HG03460 (cell line): Measurements from ENCODE around the gene GRAMD2B.
"Not testable (repeated sequence)": the region's sequence is repeated elsewhere in the genome, so short reads cannot be mapped to it uniquely, and the experiment has no call there.

ENCODE experiments used
- ATAC-seq: cut with Tn5 transposase; IDR thresholded peaks from one replicate; pipeline ENCODE4 v1.9.1; 2021; ENCODE audit not compliant: unreplicated experiment

Gene GRAMD2B

DNA sequence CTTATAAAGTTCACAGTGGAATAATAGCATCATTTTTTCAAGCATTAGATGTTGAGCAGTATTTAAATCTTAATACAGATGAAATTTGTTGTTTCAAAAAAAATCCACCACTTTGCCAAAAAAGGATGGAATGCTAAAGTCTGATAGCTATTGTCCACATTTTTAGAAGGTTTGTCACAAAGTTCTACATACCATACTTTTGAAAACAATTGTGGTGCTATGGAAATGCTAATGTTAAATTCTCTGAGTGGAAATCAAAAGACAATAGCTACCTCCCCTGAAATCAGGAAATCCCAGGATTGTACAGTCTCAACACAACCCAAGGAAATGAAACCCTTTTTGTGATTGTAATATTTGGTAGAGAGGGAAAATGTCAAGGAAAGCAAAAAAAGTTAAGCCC, 19.3 kb upstream of the GRAMD2B start:
- ATAC-seq: no peak

DNA sequence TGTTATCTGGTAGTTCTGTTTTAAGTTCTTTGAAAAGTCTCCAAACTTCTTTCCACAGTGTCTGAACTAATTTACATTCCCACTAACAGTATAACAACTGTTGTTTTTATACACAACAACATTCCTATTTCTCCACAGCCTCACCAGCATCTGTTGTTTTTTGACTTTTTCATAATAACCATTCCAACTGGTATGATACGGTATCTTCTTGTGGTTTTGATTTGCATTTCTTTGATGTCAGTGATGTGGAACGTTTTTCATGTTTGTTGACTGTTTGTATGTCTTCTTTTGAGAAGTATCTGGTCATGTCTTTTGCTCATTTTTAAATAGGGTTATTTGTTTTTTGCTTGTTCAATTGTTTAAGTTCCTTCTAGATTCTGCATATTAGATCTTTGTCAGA, 12.6 kb upstream of the GRAMD2B start:
- ATAC-seq: no peak

DNA sequence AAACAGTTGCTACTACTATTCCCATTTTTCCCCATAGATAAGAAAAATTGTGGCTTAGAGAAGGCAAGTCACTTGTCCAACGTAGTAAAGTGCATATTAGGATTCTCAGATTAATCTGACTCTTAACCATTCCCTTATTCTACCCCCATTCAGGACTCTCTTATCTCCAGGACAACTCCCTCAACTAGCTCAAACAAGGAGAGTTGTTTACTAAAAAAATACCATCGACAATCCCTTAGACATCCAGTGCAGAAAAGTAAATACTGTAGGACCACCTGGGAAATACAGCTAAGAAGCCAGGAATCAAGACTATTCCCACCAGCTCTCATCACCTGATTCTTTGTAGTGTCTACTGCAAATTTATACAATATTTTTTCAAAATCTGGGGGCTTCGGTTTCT, 9.4 kb upstream of the GRAMD2B start:
- no peak for ATAC-seq

DNA sequence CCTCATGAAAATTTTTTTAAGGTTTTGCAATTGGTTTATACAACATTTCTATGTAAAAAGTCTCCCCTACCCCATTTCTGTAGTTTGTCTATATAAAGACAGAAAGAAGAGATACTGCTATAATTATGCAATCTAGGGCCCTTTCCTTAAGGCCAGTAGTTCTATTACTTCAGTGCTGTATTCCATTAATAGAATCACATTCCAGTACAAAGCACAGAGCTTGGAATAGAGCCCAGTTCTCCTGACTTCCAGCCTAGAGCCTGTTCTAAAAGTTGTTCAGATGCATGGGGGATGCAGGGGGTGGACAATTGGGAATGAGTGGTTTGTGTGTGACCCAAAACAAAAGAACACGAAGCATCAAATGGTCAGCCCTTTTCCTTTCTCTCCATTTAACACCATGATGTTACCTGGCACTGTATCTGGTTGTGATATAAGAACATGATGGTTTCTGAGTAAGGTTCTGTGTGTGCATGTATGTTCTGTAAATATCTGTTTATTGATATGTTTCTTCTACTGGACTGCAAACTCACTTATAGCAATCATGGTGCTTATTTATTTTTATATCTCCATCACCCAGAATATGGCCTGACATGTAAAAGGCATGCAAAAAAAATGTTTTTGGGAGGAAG, 8.2 kb upstream of the GRAMD2B start:
- no peak for ATAC-seq

DNA sequence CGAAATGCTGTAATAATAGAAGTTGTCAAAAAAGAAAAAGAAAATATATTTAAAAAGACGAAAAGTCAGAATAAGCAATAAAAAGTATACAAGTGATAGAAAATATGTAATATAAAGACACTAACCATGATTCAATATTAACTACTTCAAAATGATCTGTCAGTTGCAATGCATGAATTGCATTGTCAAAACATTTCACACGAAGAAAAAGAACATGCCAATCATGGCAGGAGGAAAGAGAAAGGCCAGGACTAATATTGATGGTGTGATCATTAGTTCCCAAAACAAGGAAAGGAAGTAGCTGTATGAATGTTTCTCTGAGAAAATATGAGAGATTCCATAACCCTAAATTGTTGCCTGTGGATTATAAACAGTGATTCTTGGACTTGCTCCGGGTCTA, 7.4 kb upstream of the GRAMD2B start:
- ATAC-seq: no peak

DNA sequence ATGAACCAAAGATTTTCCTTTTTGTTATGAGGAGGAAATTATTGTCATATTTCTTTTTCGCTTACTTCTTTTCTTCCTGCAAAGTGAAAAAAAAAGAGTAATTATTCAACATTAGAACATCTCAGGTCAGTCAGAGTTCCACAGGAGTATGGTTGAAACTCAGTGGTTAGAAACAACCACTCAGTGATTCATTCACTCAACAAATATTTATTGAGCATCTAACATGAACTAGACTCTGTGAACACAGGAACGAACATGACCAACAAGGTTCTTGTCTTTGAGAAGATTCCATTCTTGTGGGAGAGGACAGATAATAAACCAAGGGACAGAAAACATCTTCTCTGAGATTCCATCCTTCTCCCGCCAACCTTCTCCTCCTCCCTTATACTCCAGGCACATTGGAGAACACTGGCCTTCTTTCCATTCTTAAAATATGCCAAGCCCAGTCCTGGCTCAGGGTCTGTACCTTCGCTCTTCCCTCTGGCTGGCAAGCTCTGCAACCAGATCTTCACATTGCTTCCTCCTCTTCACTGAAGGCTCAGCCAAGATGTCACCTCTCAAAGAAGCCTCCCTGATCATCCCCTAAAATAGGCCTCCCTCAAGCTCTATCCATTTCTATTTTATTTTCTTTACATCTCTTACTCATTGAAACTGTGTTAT, 6.8 kb upstream of the GRAMD2B start:
- no peak for ATAC-seq

DNA sequence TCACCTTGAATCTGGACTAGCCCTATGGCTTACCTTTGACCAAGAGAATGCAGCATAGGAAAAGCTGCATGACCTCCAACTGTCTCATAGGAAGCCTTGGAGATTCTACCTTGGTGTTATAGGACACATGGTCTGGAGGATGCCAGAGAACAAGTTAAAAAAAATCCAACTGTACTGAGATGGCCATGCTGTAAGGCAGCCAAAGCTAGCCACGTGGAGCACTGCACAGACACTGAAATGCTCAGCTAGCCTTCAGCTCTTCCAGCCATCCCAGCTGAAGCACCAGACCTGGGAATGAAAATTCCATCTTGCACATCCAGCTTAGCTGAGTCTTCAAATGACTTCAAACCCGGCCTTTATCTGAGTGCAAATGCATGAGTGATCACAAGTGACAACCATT, 6.0 kb upstream of the GRAMD2B start:
- ATAC-seq: no peak

DNA sequence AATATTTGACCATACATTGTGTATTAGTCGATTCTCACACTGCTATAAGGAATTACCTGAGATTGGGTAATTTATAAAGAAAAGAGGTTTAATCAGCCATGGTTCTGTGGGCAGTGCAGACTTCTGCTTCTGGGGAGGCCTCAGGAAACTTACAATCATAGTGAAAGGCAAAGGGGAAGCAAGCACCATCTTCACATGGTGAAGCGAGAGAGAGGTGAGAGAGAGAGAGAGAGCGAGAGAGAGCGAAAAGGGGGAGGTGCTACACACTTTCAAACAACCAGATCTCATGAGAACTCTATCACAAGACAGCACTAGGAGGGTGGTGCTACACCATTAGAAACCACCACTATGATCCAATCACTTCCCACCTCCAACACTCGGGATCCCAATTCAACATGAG, 4.1 kb upstream of the GRAMD2B start:
- ATAC-seq: no peak

DNA sequence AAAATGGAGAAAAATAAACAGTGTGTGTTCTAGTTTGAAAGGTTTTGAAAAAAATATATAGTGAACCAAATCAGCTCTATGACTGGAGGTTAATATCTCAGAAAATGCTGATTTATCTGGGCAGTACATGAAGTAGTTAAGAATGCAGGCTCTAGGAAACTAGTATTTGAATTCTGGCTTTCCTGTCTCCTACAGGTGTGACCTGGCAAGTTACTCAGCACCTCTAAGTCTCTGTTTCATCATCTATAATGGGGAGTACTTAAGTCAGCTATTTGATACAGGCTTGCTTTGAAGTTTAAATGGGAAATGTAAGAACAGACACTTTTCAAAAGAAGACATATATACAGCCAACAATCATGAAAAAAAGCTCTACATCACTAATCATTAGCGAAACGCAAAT, 5.2 kb downstream of the GRAMD2B start:
- ATAC-seq: no peak

DNA sequence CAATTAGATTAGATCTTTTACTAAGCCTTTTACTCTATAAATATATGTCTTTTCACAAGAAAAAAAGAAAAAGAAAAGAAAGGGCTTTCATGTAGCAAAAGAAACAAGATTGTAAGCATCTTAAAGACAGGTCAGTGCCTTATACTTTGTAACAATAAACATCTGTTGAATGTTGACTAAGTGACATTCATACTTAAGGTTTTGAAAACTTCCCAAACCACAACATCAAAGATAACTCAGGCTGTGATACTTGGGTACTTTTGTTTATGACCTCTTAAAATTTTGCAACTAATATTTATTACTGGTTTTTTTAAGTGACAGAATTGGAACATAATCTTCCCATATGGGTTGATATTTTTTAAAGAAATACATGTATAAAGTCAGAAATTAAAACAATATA, 7.4 kb downstream of the GRAMD2B start:
- ATAC-seq: no peak

DNA sequence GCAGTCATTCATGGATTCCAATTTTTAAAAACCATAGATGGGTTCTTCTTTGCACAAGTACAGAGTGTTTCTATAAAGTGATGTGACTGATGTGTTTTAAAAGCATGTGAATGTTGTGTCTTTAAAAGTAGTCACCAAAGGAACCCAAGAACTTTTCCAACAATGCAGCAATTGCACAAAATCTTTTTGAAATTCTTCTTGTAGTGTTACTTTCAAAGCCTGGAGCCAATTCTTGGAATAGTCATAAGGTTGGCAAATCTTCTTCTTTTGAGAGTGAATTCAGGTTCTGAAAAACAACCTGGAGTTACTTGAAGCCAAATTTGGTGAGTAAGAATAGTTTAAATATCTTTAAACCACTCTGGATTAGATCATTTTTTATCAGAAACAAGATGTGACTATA, 10.5 kb downstream of the GRAMD2B start:
- ATAC-seq: no peak

DNA sequence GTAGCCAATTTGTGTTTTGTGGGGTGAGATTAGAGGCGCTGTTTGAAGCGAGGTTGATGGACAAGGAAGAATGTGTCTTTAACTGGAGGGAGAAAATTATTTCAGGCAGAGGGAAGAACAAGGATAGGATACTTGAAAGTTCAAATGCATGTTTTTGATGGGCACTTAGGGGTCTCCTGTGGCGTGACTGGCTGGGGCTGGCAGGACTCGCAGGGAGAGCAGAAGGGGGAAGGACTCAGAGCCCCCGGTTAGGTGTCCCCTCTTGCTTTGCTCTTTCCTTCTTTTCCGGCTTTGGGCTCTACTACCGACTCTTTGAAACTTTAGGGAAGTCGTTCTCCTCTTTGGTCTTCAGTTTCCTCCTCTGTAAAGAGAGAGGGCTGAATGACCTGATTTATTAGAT, 12.1 kb downstream of the GRAMD2B start:
- no peak for ATAC-seq

DNA sequence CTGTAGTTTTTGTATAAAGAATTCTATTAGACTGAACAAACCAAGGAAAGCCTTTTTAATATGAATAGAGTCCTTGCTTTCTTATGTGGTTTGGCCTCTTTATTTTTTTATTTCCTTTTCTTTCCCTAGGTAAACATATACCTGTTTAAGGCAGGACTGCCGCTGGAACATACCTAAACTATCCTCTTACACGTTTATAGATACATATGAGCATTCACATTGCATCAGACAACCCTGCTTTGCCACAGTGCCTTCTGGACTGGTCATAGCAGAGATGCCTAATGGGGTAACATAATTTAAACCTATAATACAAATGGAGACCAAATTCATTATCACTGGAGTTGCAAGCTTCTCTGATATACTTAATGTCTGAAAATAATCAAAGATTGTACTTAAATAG, 12.5 kb downstream of the GRAMD2B start:
- ATAC-seq: no peak

DNA sequence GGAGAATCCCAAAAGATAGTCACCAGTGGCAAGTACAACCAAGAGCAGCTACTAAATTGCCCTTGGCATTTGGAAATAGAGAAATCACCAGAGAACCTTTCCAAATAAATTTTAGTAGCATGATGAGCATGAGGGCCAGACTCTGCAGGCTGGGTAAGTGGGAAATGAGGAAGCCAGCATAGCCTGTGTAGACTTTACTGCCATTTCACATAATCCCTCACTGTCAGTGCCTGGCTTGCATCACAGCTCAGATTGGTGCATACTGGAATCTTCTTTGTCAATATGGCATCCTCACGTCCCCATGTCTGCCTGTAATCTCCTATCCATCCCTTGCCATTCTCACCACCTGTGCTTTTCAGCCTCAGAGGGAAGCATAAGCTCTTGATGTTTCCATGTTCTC, 14.5 kb downstream of the GRAMD2B start:
- no peak for ATAC-seq

DNA sequence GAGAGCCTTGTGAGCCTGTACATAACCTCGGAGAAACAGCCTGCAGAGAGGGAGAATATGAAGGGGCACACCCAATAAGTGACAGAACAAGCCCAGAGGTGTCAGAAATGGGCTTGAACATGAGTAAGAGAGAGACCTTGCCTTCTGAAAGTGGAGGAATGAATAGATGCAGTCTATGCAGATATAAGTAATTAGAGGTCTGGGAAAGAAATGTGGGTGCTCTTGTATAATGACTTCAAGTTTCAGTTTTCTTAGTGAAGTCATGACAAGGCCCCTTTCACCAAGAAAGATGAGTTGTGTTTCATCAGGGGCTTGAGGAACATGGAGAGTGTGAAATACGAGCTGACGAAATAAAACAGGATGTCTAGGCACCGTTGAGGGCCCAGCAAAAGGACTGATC, 15.1 kb downstream of the GRAMD2B start:
- peak; percentile 76 for ATAC-seq

DNA sequence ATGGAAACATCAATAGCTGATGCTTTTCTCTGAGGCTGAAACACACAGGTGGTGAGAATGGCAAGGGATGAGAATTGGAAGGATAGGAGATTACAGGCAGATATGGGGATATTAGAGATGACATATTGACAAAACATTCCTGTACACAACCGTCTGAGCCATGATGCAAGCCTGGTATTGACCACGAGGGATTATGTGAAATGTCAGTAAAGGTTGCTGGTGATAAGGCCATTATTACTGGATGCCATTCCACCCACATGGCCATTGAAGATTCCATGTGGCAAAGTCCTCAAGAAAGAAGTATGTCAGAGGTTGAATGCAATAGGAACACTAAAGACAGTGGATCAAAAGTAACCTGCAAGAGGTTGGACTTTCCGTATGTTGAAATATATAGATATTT, 15.7 kb downstream of the GRAMD2B start:
- ATAC-seq: no peak

DNA sequence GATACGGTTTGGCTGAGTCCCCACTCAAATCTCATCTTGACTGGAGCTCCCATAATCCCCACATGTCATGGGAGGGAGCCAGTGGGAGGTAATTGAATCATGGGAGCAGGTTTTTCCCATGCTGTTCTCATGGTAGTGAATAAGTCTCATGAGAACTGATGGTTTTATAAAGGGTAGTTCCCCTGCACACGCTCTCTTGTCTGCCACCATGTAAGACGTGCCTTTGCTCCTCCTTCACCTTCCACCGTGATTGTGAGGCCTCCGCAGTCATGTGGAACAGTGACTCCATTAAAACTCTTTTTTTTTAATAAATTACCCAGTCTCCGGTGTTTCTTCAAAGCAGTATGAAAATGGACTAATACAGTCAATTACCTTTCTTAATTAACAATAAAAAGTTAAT, 16.5 kb downstream of the GRAMD2B start:
- ATAC-seq: not testable (repeated sequence)

DNA sequence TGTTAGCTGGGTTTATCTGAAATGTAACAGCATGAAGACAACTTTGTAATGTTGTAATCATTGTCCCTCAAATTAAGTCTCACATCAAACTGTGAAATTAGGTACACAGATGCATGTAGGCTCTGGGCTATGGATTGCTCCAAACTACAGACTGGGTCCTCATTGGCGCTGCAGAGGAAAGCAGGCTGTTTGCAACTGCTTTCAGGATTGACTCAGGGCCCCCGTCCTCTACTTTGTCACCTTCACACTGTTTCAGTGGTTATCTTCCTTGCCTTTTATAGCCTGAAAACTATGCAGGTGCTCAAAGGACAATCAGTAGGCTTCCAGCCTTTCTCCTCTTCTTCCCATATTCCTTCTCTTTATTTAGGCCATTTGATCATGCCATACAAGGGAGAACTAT, 18.0 kb downstream of the GRAMD2B start:
- no peak for ATAC-seq

DNA sequence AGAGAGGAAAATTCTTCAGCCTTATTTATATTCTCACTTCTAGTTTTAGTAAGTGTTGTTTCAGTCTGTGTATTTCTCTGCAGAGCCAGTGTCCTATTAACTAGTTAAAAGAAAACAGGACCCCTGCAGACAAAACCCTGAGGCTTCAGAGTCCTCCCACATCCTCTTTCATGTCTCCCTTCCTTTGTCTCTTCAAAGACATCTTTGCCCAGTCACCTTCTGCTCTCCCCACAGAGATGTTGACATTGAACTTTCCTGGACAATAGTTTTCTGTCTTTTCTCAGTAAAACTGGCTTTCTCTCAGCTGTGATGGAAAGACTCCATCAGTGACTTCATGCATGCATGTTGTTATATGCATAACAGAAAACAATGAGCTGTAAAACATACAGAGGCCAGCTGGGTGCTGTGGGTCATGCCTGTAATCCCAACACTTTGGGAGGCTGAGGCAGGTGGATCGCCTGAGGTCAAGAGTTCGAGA, 20.2 kb downstream of the GRAMD2B start:
- ATAC-seq: peak; percentile 89

DNA sequence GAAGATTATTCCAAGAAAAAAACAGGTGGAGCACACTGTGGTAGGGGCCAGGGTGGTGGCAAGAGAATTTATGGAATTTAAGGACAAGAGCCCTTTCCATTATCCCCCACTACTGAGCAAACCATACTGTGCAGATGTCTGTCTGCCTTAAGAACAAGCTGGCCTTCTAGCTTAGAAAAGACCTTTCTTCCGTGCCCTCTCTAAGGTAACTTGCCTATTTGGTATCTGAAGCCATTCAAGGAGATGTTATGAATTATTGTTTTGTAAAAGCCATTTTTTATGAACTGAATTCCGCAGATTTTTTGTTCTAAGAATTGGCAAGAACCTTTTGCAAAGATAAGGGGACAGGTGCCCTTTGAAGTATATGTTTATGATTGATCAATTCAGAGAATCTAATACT, 20.9 kb downstream of the GRAMD2B start:
- ATAC-seq: no peak

DNA sequence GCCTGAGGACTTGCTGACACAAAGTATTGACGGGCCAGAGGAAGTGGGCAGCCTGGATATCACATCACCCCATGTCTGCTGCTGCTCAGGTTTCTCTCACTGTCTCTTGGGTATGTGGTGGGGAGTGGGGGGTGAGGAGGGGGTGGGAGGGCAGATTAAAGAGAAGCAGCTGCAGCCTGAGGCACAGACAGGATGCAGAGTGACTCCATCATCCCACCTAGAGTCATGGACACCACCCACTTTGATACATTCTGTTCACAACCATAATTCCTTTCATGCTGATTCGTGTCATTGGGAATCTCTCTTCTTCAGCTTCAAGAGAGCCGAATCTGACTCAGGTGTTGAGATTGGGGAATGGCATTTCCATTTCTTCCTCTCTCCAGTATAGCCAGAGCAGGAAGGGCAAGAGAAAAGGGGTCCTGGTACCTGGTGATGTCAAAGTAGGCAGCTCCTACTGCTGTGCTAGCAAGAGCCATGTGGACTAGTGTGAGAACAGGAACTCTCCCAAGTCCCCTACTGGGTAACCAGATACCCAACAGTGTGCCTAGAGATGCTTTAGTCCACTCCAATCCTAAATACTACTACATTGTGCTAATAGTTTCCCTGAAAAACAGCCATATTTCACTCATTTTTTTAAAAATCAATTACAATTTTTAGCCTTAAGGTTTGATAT, 22.4 kb downstream of the GRAMD2B start:
- no peak for ATAC-seq

DNA sequence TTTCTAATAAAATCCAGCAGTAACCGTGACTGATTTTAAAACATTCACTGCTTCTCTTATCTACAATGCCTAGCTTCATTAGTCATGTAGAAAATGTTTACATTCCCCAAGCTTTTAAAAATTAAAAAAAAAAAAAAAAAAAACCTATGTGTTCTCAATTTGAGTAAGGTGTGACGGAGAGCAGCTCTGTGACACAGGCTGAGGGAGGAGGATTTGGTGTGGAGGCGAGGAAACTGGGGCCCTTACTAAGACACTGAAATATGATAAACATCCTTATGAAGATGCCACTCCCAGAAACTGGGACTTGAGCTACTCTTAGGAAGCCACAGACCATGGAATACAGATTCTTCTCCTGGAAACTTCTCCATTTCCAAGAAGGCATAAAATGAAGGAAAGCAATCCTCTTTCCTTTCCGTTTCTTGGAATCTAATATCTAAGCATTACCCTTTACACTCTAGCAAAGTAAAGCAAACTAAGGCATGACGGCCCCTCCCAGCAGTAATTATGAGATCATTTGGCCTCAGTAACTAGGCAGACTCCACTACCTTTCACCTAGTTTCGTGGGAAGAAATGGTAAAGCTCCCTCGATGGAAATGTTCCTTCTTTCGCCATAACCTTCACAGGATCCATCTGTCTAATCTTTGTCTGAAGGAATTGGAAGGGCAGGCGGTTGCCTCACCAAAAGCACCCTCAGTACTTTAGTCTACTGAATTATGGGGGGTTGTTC, 23.5 kb downstream of the GRAMD2B start:
- no peak for ATAC-seq
